ENCODE data around the gene NET1. TPM values are rescaled to one million over a fixed set of nuclear protein-coding genes. Genes with fewer than 3 reads are reported as not detected.

NET1 gene
- total RNA-seq, 2 donors from 2014 or later: 47.3 to 64.9 TPM

DNA sequence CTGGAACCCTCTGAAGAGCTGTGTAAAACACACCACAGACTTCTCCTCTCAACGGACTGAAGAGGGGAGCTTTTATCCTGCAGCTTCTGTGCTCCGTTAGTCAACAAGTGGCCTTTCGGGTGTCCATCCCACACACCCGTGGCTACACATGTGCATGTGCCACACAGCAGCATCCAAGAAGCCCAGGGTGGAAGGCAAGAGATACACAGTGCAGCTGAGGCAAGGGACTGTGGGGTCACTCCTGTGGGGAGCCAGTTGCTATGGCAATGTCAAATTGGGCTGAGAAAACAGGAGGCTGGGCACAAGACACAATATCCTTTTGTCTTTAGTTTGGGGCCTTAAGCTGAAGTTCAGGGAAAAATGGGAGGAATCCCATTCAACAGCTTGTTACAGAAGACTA lies 28.7 kb downstream of the NET1 start:
- TF ChIP-seq, protein P1, sequence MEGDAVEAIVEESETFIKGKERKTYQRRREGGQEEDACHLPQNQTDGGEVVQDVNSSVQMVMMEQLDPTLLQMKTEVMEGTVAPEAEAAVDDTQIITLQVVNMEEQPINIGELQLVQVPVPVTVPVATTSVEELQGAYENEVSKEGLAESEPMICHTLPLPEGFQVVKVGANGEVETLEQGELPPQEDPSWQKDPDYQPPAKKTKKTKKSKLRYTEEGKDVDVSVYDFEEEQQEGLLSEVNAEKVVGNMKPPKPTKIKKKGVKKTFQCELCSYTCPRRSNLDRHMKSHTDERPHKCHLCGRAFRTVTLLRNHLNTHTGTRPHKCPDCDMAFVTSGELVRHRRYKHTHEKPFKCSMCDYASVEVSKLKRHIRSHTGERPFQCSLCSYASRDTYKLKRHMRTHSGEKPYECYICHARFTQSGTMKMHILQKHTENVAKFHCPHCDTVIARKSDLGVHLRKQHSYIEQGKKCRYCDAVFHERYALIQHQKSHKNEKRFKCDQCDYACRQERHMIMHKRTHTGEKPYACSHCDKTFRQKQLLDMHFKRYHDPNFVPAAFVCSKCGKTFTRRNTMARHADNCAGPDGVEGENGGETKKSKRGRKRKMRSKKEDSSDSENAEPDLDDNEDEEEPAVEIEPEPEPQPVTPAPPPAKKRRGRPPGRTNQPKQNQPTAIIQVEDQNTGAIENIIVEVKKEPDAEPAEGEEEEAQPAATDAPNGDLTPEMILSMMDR (conservative IDR thresholded peaks at IDR 0.05): no peak
- Histone ChIP-seq H3K36me3 (ENCODE audit: control insufficient read depth, insufficient read depth, low read length) (no peaks in the 10 kb centered on the region), H3K9me3 (ENCODE audit: control insufficient read depth, low read length) (no peaks in the 10 kb centered on the region), H3K27me3 (ENCODE audit: control insufficient read depth, insufficient read depth, low read length, poor library complexity, severe bottlenecking) (no peaks in the 10 kb centered on the region), H3K9ac (ENCODE audit: extremely low read depth, low read length, poor library complexity, severe bottlenecking) (no peak overlapping the region), H3K4me3 (ENCODE audit: low read length) (no peak overlapping the region), H3K27ac (ENCODE audit: low read depth, low read length) (no peak overlapping the region), H3K4me1 (ENCODE audit: control insufficient read depth, insufficient read depth, low read length) (no peaks in the 10 kb centered on the region)
- no peak overlapping the region for H3K27ac Mint-ChIP-seq
- H3K4me1 Mint-ChIP-seq: peaks cover under 1% of the 10 kb centered on the region
- no peak overlapping the region for H3K4me3 Mint-ChIP-seq
- H3K27me3 Mint-ChIP-seq (ENCODE audit: insufficient read depth): no peaks in the 10 kb centered on the region
- no peaks in the 10 kb centered on the region for H3K9me3 Mint-ChIP-seq
- 67 to 93% methylated on average over 1 to 4 of the region's 4 CpGs for WGBS, 2 experiments (ENCODE audit: insufficient coverage in 1 of 2, insufficient read length in 1 of 2)
- DNase-seq: no peak
- H3K36me3 Mint-ChIP-seq (ENCODE audit: low read depth): no peaks in the 10 kb centered on the region

DNA sequence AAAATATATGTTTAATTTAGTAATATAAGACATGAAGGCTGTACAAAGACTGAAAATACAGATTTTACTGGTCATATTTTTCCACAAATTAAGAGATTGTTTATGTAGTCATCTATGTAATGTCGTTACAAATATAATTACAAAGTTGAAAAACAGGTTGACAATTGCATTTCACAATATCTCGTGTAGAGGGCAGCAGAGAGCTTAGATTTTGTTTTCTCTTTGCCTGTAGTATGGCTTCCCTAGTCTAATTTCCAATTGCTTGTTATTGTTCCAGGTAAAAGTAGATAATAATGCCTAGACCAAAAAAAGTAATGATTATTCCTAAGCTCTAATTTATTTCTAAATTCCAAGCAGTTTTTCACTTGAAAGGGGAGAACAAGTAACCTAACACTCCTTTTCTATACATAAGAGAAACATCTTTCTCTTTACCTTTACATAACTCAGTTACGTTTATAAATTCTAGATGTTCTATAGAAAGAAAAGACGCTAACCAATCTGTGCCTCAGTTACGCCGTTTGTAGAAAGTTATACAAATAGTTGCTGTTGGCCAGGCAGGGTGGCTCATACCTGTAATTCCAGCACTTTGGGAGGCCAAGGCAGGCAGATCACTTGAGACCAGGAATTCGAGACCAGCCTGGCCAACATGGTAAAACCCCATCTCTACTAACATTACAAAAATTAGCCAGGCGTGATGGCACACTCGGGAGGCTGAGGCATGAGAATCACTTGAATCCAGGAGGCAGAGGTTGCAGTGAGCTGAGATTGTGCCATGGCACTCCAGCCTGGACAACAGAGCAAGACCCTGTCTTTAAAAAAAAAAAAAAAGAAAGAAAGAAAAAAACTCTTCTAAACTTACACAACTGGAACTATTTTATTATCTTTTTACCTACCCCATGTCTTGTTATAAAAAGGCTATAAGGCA lies 30.0 kb downstream of the NET1 start:
- Histone ChIP-seq H3K4me1 (ENCODE audit: control insufficient read depth, insufficient read depth, low read length) (no peaks in the 10 kb centered on the region), H3K9ac (ENCODE audit: extremely low read depth, low read length, poor library complexity, severe bottlenecking) (no peak overlapping the region), H3K27ac (ENCODE audit: low read depth, low read length) (no peak overlapping the region), H3K9me3 (ENCODE audit: control insufficient read depth, low read length) (no peaks in the 10 kb centered on the region), H3K4me3 (ENCODE audit: low read length) (no peak overlapping the region), H3K27me3 (ENCODE audit: control insufficient read depth, insufficient read depth, low read length, poor library complexity, severe bottlenecking) (no peaks in the 10 kb centered on the region), H3K36me3 (ENCODE audit: control insufficient read depth, insufficient read depth, low read length) (no peaks in the 10 kb centered on the region)
- no peaks in the 10 kb centered on the region for H3K9me3 Mint-ChIP-seq
- 67 to 78% methylated on average over 3 to 9 of the region's 9 CpGs for WGBS, 2 experiments (ENCODE audit: insufficient coverage in 1 of 2, insufficient read length in 1 of 2)
- H3K27me3 Mint-ChIP-seq (ENCODE audit: insufficient read depth): no peaks in the 10 kb centered on the region
- no peak overlapping the region for H3K27ac Mint-ChIP-seq
- H3K36me3 Mint-ChIP-seq (ENCODE audit: low read depth): no peaks in the 10 kb centered on the region
- TF ChIP-seq, protein P1 (conservative IDR thresholded peaks at IDR 0.05): peak; percentile 91
- DNase-seq: no peak
- H3K4me1 Mint-ChIP-seq: peaks cover 8% of the 10 kb centered on the region
- H3K4me3 Mint-ChIP-seq: no peak overlapping the region

DNA sequence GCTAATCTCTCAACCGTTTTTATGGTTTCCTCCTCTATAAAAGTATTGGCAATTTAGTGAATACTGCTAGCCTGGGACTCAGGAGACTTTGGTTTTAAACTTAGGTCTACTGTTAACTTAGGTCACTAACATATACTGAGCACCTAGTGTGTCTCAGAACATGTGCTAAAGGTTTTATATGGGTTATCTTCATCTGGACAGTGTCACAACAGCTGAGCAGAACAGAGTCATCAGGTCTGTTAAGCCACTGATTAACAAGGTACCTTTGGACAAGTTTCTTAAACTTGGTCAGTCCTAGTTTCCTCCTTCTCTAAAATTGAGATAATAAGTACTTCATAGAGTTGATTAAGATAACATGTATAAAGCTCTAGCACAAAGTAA lies 30.6 kb downstream of the NET1 start:
- Mint-ChIP-seq H3K4me1 (peaks cover 12% of the 10 kb centered on the region), H3K27me3 (ENCODE audit: insufficient read depth) (no peaks in the 10 kb centered on the region), H3K9me3 (no peaks in the 10 kb centered on the region), H3K27ac (no peak overlapping the region), H3K36me3 (ENCODE audit: low read depth) (no peaks in the 10 kb centered on the region), H3K4me3 (no peak overlapping the region)
- TF ChIP-seq, protein P1 (conservative IDR thresholded peaks at IDR 0.05): no peak
- Histone ChIP-seq H3K4me1 (ENCODE audit: control insufficient read depth, insufficient read depth, low read length) (no peaks in the 10 kb centered on the region), H3K9ac (ENCODE audit: extremely low read depth, low read length, poor library complexity, severe bottlenecking) (no peak overlapping the region), H3K27me3 (ENCODE audit: control insufficient read depth, insufficient read depth, low read length, poor library complexity, severe bottlenecking) (no peaks in the 10 kb centered on the region), H3K27ac (ENCODE audit: low read depth, low read length) (no peak overlapping the region), H3K9me3 (ENCODE audit: control insufficient read depth, low read length) (no peaks in the 10 kb centered on the region), H3K36me3 (ENCODE audit: control insufficient read depth, insufficient read depth, low read length) (no peaks in the 10 kb centered on the region), H3K4me3 (ENCODE audit: low read length) (no peak overlapping the region)
- no peak for DNase-seq
- 89 to 92% methylated on average over 1 of the region's 1 CpG for WGBS, 2 experiments (ENCODE audit: insufficient coverage in 1 of 2, insufficient read length in 1 of 2)

Measured in endodermal cell (in vitro differentiated cells).